ENCODE data around the gene MSANTD1. TPM values are rescaled to one million over a fixed set of nuclear protein-coding genes. Genes with fewer than 3 reads are reported as not detected.

MSANTD1 gene
- total RNA-seq, 1 experiment from 2014 or later = 0.77 TPM

DNA sequence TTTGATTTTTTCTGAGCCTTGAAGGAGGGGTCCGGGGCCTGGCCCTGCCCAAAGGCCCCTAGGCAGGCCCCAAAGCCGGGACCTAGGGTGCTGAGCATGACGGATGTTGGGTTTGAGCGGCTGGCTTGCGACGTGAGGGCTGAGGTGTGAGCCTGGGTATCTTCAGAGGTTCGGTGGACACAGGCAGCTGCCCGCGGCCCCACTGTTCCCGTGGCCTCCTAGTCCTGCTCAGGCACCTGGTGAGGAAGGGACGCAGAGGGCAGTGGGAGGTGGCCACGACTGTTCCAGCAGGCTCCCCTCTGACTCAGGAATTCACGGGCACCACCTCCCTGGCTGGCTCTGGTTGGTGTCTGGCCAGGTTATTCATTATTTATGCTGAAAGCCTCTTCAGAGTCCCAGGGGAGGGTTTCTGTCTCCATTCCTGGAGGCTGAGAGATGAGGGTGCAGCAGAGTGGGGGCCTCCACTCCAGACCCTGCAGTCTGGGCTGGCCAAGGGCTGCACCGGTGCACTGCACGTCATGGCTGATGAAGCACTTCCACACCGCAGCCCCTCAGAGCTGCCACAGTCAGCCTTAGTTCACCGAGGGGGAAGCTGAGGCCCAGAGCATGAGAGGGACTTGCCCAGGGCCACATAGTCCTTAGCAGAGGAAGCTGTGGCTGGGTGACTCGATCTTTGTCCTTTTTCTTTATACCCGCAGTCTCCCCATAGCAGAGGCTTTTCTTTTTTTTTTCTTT is 2.2 kb downstream of the MSANTD1 start:
- ChIA-PET CTCF (no interaction called here), POLR2A (ENCODE audit: unreplicated experiment) (no interaction called here)
- Histone ChIP-seq H3K4me3 (ENCODE audit: low read length) (no peak overlapping the region), H3K9me2 (replicated peaks; ENCODE audit: low read length) (no peaks in the 10 kb centered on the region), H3K79me2 (ENCODE audit: low read length) (no peaks in the 10 kb centered on the region), H4K20me1 (ENCODE audit: low read length) (no peaks in the 10 kb centered on the region), H3K4me1 (ENCODE audit: insufficient read depth, low read length) (peaks cover 3% of the 10 kb centered on the region), H3K9ac (ENCODE audit: low read length) (no peak overlapping the region), H2AFZ (ENCODE audit: low read length) (no peak overlapping the region), H3K36me3 (ENCODE audit: low read depth, low read length) (no peaks in the 10 kb centered on the region), H3F3A (ENCODE audit: low read length, unreplicated experiment) (no peaks in the 10 kb centered on the region), H3K4me2 (ENCODE audit: low read length) (no peak overlapping the region), H3K27ac (ENCODE audit: low read length) (no peak overlapping the region), H3K27me3 (ENCODE audit: low read length) (no peaks in the 10 kb centered on the region), H3K9me3 (ENCODE audit: low read length) (no peaks in the 10 kb centered on the region)
- no peak for ATAC-seq
- BruUV-seq (replicated peaks) = no TSS peak
- DNase-seq = no peak
- TF ChIP-seq EZH2 (IDR thresholded peaks at IDR 0.05; ENCODE audit: low read length, unreplicated experiment) (no peak), CTCF (conservative IDR thresholded peaks at IDR 0.05; ENCODE audit: low read depth, low read length) (no peak), EZH2phosphoT487 (IDR thresholded peaks at IDR 0.05; ENCODE audit: borderline replicate concordance, low read length) (no peak)
- intact Hi-C loops (cut with micrococcal nuclease) = no loop called here

DNA sequence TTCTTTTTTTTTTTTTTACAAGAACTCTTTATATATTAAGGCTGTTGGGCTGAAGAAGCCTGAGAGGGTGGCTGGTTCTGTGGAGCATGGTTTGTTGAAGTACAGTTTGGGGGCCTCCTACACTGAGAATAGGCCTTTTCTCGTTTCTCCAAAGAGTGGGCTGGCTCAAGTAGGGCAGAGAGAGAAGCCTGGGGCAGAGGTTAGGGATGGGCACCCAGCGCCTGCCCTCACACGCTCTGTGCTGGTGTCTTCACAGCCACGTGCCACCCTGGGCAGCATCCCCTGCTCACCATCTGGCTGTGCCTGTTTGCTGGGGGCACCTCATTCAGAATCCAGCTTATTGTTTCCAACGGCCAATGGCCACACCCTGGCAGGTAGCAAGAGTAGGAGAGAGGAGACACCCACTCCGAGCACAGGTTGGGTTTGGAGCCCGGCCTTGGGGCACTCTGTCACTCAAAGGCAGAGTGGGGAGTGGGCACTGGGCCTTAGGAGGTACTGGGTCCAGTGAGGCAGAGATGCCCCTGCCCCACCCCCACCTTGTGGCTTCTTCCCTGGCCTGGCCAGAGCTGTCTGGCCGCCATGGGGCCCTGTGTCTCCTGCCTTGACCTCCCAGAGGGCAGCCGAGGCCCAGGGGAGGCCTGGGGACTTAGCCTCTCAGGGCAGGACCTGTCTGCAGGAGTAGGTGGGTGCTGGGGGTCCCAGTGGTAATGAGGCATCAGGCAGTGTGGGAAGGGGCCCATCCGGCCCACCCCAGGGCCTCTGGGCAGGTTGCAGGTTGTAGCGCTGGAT is 2.9 kb downstream of the MSANTD1 start:
- Histone ChIP-seq H2AFZ (ENCODE audit: low read length) (no peak overlapping the region), H3K79me2 (ENCODE audit: low read length) (no peaks in the 10 kb centered on the region), H3K4me2 (ENCODE audit: low read length) (no peak overlapping the region), H3K9me3 (ENCODE audit: low read length) (no peaks in the 10 kb centered on the region), H3K4me3 (ENCODE audit: low read length) (no peak overlapping the region), H4K20me1 (ENCODE audit: low read length) (no peaks in the 10 kb centered on the region), H3K36me3 (ENCODE audit: low read depth, low read length) (no peaks in the 10 kb centered on the region), H3K9me2 (replicated peaks; ENCODE audit: low read length) (no peaks in the 10 kb centered on the region), H3K9ac (ENCODE audit: low read length) (no peak overlapping the region), H3F3A (ENCODE audit: low read length, unreplicated experiment) (no peaks in the 10 kb centered on the region), H3K27ac (ENCODE audit: low read length) (no peak overlapping the region), H3K4me1 (ENCODE audit: insufficient read depth, low read length) (peaks cover 10% of the 10 kb centered on the region), H3K27me3 (ENCODE audit: low read length) (no peaks in the 10 kb centered on the region)
- ChIA-PET POLR2A (ENCODE audit: unreplicated experiment) (no interaction called here), CTCF (no interaction called here)
- ATAC-seq (no peak), DNase-seq (no peak)
- intact Hi-C loops (cut with micrococcal nuclease) = no loop called here
- no TSS peak for BruUV-seq (replicated peaks)
- TF ChIP-seq EZH2phosphoT487 (IDR thresholded peaks at IDR 0.05; ENCODE audit: borderline replicate concordance, low read length) (no peak), CTCF (conservative IDR thresholded peaks at IDR 0.05; ENCODE audit: low read depth, low read length) (no peak), EZH2 (IDR thresholded peaks at IDR 0.05; ENCODE audit: low read length, unreplicated experiment) (no peak)

DNA sequence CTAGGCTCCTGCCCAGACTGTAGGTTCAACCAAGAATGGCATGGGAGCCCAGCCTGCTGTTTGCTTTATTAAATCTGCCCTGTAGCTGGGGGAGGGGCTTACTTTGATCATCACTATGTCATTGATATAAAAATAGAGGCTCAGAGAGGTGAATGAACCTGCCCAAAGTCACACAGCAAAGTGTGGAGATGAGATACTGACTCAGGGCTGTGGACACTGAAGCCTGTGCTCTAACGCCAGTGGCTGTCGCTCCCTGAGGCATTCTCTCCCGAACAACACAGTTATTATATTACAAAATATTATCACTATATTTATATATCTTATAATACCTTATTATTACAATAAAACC is 3.5 kb downstream of the MSANTD1 start:
- Histone ChIP-seq H3K9me3 (ENCODE audit: low read length) (no peaks in the 10 kb centered on the region), H3K9me2 (replicated peaks; ENCODE audit: low read length) (no peaks in the 10 kb centered on the region), H4K20me1 (ENCODE audit: low read length) (no peaks in the 10 kb centered on the region), H3K9ac (ENCODE audit: low read length) (no peak overlapping the region), H3K27me3 (ENCODE audit: low read length) (no peaks in the 10 kb centered on the region), H3K4me2 (ENCODE audit: low read length) (no peak overlapping the region), H3K27ac (ENCODE audit: low read length) (no peak overlapping the region), H2AFZ (ENCODE audit: low read length) (no peak overlapping the region), H3K36me3 (ENCODE audit: low read depth, low read length) (no peaks in the 10 kb centered on the region), H3F3A (ENCODE audit: low read length, unreplicated experiment) (no peaks in the 10 kb centered on the region), H3K4me3 (ENCODE audit: low read length) (no peak overlapping the region), H3K4me1 (ENCODE audit: insufficient read depth, low read length) (peaks cover 16% of the 10 kb centered on the region), H3K79me2 (ENCODE audit: low read length) (no peaks in the 10 kb centered on the region)
- intact Hi-C loops (cut with micrococcal nuclease) = no loop called here
- no TSS peak for BruUV-seq (replicated peaks)
- no peak for ATAC-seq
- TF ChIP-seq EZH2 (IDR thresholded peaks at IDR 0.05; ENCODE audit: low read length, unreplicated experiment) (no peak), CTCF (conservative IDR thresholded peaks at IDR 0.05; ENCODE audit: low read depth, low read length) (no peak), EZH2phosphoT487 (IDR thresholded peaks at IDR 0.05; ENCODE audit: borderline replicate concordance, low read length) (no peak)
- ChIA-PET POLR2A (ENCODE audit: unreplicated experiment) (no interaction called here), CTCF (no interaction called here)
- no peak for DNase-seq

All from PC-3 (cell line).